COLO668 (cell line): ENCODE measurements around the gene CCDC188.

Source experiments
- DNase-seq: peaks from one replicate; lab custom pipeline; 2025; ENCODE audit not compliant: unreplicated experiment; lab: John Stamatoyannopoulos, UW

The CCDC188 gene

DNA sequence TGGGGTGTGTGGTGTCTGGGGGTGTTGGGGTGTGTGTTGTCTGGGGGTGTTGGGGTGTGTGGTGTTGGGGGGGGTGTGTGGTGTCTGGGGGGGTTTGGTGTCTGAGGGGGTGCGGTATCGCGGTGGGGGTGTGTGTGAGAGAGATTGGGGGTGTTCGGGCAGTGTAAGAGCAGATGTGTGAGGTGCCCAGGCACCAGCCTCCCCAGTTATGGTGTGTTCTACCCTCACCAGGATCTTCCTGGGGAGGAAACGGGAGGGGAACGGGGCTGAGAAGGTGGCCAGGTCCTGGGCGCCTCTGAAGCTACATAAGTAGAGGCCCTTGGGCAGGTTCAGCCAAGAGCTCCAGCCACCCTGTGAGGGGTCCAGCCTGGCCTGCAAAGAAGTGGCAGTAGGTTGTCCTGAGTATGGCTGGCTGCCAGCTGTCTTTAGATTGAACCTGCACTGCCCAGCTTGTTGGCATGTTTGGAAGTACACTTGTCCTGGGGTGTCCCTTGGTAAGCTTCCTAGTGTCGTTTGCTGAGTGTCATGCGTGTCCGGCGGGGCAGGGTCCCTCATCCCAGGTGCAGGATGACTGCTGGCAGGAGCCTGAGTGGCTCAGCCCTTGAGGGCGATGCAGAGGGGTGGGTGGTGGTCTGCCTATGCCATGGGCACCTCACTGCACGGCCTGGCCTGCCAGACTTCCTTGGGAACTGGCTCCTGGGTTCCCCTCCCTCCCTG is 27.3 kb downstream of the CCDC188 start:
- DNase-seq, result no peak

DNA sequence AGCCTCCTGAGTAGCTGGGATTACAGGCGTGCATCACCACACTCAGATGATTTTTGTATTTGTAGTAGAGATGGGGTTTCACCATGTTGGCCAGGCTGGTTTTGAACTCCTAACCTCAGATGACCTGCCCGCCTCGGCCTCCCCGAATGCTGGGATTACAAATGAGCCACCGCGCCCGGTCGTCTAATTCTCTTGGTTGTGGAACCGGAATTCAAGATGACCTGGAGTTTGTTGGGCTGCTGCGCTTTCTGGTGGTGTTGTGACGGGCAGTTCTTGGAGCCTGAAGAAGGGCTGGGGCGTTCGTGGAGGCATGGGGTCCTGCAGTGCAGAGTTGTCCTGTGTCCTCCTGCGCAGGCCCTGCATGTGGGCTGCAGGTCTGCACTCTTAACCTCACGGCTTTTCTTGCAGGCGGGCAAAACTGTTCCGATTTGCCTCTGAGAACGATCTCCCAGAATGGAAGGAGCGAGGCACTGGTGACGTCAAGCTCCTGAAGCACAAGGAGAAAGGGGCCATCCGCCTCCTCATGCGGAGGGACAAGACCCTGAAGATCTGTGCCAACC is 28.9 kb downstream of the CCDC188 start:
- no peak for DNase-seq

- DNase-seq, result peak; percentile 13
These were observed 32.4 kb downstream of the CCDC188 start for GRCh38 chr22:20118300-20119020.

DNA sequence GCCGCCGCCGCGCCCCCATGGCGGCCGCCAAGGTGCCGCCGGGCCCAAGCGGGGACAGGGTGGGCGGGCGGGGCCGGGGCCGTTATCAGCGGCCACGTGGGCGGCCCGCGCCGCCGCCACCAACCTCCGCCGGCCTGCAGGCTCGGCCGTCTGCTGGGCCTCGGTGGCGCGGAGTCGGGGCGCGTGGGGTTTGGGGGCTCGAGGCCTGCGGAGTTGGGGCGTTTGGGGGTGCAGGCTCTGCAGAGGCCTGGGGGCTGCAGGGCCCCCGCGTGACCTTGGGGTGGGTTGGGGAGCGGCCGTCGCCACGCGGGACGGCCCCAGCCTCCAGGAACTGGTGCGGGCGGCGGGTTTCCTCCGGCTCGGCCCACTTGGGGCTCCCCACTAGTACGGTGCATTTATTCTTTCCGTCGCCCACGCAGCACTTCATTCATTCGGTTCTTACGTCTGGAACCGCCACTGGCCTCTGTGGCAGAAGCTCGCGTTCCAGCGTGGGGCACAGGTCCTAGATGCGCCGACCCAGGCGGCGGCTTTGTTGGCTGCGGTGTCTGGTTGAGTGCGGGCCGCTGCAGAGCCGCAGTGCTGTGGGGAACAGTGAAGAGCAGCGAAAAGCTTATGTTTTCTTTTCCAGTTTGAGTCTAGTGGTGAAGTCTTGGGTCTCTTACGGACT is 33.1 kb downstream of the CCDC188 start:
- peak; percentile 49 for DNase-seq

- DNase-seq, result peak; percentile 99
These were observed 33.8 kb downstream of the CCDC188 start, which contains the start of gene TRMT2A for GRCh38 chr22:20116951-20117632. TSS of gene TRMT2A (minus strand) at chr22:20117226. CDS start at chr22:20116906, 320 bp downstream.

- DNase-seq, result peak; percentile 55
These were observed 34.4 kb downstream of the CCDC188 start for GRCh38 chr22:20116376-20116950.

GRCh38 chr22:20115691-20116375 is 35.0 kb downstream of the CCDC188 start, which contains the start of gene RANBP1:
TSS of gene RANBP1 (plus strand) at chr22:20116104. CDS start at chr22:20116185, 81 bp downstream.
- DNase-seq, result peak; percentile 29

- DNase-seq, result no peak
These were observed 36.1 kb downstream of the CCDC188 start for GRCh38 chr22:20114506-20115475.

GRCh38 chr22:20113551-20114310 is 37.1 kb downstream of the CCDC188 start:
- DNase-seq, result no peak

- DNase-seq, result no peak
These were observed 38.0 kb downstream of the CCDC188 start for GRCh38 chr22:20112623-20113511.

DNA sequence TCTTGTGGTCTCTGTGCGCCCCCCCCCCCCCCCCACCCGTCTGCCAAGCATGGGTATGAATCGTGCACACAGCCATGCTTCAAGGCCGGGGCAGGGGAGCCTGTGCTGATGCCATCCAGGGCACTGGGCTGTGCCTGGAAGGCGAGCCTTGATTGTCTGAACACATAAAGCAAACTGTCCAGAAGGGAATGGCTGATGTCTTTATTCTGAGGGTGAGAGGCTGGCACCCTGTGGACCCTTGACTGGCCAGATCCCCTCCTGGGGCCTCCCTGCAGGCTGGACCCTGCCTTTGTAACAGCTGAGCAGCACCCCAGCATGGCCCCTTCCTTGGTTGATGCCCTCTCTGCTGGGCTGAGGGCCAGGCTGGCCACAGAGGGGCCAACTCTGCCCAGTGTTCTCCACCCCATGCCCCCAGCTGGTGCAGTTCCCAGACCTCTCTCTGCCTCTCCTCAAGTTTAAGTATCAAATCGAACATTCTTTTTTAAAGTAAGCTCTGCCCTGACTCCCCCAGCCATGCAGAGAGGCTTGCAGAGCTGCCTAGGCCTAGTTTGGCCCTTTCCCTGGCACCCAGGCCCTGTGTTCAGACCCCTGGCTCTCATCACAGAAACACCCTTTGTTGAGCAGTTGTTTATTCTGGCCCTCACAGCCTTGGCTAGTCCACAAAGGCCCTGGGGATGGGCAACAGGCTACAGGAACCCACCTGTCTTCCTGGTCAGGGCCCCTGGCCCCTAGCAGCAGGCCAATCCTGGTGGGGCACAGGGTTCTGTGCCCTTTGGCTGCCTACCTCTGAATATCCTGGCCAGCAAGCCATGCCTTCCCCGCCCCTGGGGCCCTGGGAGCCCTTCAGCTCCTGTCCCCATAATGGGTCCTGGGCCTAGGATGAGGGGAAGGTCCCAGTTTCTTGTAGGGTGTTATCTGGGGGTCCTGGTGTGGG is 38.9 kb downstream of the CCDC188 start:
- no peak for DNase-seq

- peak; percentile 16 for DNase-seq
These were observed 39.7 kb downstream of the CCDC188 start for GRCh38 chr22:20111045-20111688.

GRCh38 chr22:20110359-20110985 is 40.4 kb downstream of the CCDC188 start:
- no peak for DNase-seq

- no peak for DNase-seq
These were observed 41.2 kb downstream of the CCDC188 start for GRCh38 chr22:20109411-20110358.
